GM18517 (cell line): ENCODE data around the gene MAML3.

ENCODE experiments used
- ATAC-seq: cut with Tn5 transposase; IDR thresholded peaks from one replicate; pipeline ENCODE4 v1.9.1; 2021; ENCODE audit warnings: mild to moderate bottlenecking, moderate library complexity; ENCODE audit not compliant: unreplicated experiment

MAML3 gene

DNA sequence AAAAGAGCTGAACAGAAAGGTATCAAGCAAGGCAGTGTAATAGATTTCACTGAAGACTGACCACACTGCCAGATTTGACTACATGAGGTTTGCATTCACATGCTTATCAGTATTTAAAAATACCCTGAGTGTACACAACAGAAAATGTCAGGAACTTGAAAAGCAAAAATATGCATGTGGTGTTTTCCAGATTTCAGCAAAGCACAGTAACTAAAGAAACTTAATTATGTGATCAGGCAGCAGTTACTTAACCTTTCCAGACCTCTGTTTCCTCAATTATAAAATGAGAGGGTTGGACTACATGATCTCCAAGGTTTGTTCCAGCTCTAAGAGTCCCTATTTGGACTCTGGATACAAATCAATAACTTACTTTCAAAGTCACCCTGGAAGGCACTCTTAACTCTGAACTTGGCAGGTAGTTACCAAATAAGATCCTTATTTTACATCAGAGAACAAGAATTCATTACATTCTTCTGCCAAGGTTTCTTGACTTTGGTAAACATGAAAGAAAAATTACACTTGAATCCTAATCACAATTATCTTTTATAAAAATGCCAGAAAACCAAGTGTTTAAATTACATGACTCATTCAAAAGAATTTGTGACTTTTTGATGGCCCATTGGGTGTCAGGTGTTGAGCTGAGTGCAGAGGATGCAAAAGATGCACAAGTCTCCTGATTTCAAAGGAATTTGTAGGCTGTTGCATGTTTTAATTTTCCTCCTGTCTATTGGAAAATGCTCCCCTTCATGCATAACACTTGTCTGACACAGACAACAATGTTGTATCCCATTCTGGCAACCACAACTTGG, 246.8 kb downstream of the MAML3 start:
- ATAC-seq, result no peak

DNA sequence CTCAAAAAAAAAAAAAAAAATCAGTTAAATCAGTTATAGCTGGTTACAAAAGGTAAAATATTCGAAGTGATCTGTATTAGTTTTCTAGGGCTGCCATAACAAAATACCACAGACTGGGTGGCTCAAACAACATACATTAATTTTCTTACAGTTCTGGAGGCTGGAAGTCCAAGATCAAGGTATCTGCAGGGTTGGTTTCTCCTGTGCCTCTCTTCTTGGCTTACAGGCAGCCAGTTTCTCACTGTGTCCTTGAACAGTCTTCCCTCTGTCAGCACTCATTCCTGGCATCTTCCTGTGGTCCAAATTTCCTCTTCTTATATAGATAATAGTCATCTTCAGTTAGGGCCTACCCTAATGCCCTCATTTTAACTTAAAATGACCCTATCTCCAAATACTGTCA, 248.5 kb downstream of the MAML3 start:
- ATAC-seq, result no peak

DNA sequence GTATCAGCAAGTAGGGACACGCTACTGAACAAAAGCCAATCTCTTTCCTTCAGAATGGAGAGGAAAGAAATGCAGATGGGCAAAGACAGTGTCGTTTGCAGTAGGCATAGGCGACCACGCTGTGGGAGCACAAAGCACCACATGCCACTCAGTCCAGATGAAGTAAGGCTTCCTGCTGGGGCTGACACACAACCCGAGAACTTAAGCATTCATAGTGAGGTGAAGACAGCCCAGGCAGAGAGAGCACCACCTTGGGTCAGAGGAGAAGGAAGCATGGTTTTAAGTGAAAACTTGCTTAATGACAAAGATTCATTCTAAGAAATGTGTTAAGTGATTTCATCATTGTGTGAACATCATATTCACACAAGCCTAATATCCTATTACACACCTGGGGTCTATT, 249.6 kb downstream of the MAML3 start:
- no peak for ATAC-seq

DNA sequence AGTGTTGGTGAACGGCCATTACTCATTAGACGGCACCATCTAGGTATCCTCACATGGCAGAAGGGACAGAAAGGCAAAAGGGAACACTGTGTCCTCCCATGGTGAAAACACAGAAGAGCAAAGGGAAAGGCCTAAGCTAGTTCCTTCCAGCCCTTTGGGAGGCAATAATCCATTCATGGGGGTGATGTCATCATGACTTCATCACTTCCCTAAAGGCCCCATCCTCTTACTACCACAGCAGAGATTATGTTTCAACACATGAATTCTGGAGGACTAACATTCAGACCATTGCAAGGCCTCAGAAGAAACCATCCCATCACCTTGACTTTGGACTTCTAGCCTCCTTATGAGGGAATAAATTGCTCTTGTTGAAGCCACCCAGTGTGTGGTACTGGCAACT, 250.1 kb downstream of the MAML3 start:
- no peak for ATAC-seq

DNA sequence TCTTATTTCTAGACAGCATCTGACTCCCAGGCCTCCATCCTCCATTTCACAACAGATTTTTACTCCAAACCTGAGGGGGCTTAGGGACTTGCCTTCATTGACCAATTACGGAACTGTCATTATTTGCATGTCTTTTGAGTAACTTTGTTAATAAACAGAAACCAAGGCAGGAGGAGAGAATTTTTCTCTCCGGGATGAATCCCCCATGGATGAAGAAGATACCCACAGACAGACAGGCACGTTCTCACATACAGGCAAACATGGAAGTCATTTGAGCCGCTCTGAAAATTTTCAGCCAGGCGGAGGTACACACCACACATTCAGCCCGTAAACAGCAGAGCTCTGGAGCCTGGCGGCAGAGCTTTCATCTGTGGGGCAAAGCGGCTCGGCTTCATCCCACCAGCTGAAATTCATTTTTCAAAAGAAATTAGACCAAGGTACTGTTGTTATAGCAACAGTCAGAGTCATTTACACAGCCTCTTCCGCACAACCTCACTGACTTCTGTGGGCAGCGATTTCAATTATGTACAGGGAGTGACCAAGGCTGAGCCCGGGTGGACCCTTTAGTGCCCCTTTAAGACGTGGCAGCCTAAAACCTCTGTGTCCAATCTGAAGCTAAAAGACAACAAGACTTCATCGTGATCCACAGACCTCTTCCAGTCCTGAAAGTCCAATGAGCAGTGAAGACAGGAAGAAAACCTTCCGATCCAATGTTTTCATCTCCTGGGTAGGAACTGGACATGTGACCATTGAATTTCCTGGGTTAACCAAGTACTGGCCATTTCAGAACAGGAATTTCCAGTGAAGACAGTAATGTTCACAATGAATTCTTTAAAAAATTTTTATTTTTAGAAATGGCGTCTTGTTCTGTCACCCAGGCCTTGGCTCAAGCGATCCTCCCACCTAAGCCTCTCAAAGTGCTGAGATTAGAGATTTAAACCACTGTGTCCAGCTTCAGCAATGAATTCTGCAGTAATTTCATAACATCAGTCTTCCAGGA, 251.4 kb downstream of the MAML3 start:
- ATAC-seq, result no peak

DNA sequence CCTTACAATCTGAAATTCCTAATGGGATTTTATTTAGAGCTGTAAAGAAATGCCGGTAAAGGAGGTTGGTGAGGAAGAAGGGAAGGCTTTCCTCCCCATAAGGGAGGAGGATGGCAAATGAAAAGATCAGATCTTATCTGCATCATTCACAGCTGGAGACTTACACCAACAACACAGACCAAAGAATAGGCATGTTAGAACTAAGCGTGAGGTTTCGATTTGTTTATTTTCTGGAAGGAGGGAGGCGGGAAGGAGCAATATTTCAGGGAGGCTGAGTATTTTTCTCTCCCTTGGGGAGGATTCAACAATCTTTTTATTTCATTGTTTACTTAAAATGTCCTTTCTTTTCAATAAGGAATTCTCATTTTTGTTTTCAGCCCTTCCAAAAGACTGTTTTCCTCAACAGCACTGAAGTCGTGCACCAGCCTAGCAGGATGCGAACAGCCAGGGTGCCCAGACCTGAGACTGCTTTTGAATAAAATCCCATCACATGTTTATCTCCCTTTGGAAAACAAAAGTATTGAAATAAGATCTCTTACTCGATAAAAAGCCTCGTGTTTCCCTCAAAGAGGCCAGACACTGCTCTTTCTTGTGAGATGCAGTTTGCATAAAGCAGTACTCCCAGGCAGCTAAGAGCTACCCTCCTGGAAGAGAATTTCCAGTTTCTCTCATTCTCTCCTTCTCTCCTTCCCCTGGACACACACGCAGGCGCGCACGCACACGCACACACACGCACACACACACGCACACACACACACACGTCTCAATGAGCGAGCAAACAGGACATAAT, 252.3 kb downstream of the MAML3 start:
- ATAC-seq, result no peak

DNA sequence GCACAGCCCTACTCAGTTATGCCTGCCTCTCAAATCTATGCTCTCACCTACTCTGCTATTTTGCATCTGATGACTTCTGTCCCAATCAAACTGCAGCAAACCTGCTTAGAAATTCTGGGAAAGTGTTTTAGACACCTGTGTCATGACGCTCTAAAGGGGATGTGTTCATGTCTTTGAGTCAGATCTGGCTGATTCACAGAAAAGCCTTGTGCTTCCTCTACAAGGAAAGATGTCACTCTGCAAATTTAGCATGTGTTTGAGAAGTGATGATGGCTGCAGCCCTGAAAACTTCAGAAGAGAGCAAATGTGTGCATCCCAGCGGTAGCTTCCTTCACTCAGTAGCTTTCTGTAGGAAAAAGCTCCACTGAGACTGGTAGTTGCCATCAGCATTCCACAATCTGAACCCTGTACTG, 253.0 kb downstream of the MAML3 start:
- ATAC-seq, result no peak

DNA sequence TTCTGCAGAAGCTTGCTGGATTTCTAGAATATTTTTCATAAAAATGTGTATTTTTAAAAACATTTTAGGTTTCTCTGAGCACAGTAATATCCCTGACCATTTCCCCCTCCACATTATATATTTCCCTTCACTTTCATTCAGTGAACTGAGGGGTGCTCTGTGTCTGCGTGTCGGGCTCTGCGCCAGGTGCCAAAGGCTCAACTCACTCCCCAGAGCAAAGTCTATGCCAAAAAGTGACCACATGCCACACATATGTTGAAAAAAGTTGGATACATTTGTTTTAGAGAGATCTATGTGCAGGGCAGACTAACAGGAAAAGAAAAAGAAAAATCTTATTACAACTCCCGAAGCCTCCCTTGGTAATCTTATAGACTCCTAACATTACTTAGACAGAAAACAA, 254.6 kb downstream of the MAML3 start:
- no peak for ATAC-seq

DNA sequence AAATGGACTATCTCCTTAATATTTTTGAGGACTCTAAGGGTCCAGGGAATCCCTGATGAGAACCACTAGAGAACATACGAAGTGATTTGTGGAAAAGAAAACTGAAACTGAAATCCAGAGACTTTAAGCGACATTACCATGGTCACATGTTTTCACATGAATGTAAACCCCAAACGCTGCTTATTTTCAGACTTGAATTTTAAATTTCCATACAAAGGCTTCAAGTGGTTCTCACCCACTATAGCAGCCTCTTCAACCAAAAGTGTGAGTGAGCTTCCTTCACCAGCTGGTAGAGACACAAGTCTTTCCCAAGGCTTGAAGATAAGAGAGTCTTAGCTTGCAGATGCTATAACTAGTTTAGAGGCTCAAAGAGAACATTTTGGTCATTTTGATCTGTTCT, 255.7 kb downstream of the MAML3 start:
- no peak for ATAC-seq

DNA sequence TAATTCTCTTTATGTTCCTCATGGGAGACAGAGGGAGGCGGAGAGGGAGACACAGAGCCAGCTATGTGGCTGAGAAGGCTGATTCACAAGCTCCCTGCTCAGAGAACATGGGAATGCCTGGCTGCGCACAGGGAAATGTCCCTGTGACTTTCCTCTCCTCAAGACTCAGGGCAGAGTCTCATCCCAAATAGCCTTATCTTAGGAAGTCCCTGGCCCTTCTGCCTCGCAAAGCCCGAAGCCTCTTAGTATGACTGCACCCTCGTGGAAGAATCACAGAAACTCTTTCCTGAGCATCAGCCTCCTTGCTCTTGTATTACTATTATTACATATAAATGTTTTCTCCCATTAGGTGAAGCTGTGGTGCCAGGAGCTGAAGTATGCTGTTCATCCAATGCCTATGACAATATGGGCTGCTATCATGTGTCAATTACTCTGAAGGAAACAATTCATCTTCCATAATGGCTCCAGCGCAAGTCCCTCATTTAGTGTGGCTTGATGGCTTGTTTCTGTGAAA, 257.8 kb downstream of the MAML3 start:
- ATAC-seq, result no peak

DNA sequence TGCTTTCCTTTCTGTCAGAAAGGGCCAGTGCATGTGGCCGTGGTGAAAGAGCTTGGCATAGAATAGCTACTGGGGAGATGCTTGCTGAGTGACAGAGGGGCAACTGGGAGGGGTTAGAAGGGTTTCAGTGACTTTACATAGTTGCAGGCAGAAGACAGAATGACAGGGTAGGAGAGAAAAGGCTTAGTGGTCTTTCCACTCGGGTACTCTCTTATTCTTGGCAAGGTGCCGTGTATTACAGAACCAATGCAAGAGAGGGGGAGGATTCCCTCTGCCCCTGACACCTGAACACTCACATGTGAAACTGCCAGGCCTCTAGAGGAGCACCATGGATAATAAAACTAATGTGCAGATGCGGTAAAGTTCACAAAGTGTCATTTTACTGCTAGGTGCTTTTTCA, 260.2 kb downstream of the MAML3 start:
- no peak for ATAC-seq

DNA sequence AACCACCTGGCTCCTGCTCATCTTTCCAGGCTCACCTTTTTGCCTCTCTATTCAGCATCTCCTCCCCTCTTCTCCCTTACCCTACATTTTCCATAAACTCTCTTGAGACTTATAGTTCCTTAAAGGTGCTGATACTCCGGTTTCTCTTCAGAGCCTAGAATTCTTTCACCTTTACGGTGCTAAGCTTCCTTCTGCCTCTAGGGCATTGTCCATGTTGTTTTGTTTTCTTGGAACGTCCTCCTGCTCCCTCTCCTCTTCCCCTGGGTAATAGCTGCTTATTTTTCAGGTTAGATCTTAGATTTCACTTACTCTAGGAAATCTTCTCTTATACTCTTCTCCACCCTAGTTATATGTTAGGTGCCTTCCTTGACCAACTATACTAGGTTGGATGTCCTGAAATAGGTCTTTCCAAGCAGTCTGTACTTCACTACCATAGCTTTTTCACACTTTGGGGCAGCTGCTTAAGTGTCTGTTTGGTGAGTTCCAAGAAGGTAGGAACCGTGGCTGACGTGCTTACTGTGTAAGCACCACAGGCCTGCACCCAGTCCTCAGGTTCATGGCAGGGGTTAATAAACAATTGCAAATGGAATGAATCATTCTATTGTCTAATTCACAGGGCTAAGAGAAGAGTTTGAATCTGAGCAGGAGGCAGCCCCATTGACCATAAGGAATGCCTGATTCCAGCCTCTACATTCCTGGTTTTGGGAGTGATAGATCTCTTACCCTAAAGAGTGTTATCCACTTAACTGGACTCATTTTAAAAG, 260.8 kb downstream of the MAML3 start:
- ATAC-seq, result no peak

DNA sequence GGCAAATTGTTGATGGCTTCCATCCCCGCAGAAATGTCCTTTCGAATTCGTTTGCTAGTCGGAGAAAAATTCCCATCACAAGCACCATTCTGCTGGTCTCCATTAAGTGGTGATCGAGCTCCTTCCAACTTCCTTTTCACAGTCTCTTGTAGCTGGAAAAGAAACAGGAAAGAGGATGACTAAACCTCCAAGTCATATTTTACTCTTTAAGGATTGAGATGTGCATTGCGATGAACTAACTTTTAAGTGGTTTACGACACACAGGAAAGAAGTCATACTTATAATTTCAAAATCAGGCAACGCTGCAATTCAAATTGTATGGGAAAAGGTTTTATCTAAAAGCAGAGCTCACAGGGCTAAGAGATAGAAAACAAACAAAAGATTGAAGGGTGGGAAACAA, 263.2 kb downstream of the MAML3 start:
- ATAC-seq, result no peak

DNA sequence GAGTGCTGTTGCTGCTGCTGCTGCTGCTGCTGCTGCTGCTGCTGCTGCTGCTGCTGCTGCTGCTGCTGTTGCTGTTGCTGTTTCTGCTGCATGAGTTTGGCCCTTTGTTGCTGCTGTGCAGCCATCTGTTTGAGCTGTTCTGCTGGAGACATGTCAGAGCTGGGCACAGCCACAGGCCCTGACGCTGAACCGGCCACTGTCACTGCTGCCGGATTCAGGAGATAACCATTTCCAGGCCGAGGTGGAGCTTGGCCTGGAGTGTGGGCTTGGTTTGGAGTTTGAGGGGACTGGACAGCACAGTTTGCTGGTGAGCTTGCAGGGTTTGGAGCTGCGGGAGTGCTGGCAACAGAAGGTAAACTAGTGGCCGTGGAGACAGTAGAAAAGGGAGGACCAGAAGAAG, 264.1 kb downstream of the MAML3 start:
- ATAC-seq, result no peak

DNA sequence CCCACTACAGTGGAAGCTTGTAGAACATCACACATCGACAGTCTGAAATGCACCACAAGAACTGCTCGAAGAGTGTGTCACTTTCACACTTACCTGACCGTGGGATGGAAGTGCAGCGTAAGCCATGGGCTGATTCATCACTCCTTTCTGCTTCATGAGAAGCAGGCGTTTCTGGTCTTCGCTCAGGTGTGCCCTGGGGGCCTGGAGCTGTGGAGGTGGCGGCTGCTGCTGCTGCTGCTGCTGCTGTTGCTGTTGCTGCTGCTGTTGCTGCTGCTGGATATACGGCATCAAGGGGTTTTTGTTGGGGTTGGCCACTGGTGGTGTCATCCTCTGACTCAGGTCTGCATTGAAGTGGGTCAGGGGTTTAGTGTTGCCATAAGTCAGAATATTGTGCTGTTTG, 264.7 kb downstream of the MAML3 start:
- ATAC-seq, result no peak

DNA sequence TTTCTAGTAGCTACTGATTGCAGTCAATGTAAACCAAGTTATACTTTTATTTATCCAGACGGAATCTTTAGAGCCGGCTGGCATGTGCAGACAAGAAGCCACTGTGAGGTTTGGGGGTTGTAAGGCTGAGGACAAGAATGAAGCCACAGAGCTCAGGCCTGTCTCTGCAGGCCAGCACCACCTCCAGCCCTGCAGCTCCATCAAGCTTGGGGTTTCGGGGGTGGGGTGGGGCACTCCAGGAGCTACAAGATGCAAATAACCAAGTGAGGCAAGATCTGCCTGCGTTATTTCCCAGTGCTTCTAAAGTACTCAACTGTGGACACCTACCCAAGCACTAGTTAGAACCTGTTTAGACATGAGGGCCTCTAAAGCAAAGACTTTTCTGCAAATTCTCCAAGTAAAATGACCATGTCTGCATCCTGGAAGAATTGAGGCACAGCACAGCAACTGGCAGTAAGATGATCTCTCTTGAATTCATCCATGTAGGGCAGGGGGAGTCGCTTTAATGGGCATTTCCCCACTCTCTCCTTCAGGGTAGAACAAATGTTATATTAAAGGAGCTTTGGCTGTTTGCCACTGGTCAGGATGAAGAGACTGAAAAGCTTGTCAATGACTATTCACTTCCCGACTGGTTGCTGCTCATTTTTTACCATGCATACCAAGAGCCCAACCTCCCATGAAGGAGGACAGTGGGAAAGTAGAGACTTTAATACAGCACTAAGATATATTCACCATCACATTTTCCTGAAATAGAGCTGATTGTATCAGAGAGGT, 265.8 kb downstream of the MAML3 start:
- no peak for ATAC-seq

DNA sequence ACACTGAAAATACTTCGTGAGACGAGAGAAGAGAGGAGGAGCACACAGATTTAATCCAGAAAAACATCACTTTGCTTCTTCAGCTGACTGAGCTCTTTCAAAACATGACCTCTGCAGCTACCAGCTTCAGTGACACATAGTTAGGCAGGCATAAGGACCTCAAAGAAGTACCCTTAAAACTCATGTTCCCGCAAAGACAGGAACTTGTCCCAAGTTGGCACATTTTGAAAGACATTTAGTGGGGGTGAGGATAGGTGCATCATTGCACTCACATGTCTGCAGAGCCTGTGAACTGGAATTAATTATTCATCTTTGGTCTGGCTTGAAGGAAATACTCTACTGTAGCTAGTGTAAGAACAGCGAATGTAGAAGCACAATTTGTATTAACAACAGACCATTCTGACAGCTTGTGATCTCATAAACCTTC, 266.6 kb downstream of the MAML3 start:
- ATAC-seq, result no peak

DNA sequence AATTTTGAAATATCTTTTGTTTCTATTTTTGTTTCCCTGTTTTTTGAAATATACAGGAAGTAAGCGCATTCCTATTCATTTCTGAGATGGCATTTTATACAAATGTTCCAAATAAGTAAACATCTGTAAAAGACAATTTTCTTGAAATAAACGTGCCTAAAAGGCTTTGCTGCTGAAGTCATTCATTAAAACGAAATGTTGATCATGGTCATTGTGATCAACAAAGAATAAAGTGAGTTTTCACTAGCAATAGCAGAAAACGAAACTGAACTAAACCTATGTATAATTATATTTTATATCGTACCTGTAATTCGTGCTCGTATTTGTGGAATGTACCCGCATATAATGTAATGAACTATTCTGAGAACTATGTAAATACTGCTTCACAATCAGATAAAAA, 267.2 kb downstream of the MAML3 start:
- ATAC-seq, result no peak

DNA sequence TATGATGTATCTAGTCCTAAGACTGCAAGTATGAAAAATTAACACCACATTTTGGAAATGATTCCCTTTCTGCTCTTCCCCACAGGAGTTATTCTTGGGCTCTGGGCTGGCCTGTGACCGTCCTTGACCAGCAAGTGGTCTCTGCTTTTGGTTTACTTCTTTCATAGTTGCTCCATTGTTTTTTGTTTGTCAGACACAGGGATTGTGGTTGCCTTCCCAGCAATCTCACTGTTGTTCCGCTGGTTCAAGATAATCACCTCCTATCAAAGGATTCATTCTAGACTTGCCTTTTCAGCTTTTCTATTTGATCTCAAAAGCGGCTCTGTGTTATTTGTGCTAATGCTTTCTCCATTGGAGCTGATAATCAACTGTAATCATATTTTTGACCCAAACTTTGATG, 269.5 kb downstream of the MAML3 start:
- no peak for ATAC-seq
